Measurements from ENCODE around the gene LAMA1.
"Not testable (repeated sequence)": the region's sequence is repeated elsewhere in the genome, so short reads cannot be mapped to it uniquely, and the experiment has no call there.

LAMA1 gene

DNA sequence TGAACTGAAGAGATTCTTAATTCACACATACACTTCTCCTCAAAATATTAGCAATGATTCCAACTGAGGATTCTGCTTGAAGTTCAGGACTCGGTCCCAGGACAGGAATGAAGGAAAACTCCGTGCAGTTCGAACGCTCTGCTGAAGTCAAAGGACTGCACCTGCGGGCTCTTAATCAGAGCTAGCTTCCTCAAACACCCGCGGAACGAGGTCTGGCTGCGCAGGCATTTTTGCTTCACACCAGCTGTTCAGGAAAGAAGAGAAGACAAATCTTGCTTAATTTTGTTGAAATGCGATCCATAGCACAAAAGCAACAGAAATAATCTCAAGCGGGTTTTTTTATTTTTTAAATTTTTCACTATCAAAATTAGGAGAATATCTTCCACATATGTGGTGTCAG, 175.6 kb downstream of the LAMA1 start:
- no peak for DNase-seq

DNA sequence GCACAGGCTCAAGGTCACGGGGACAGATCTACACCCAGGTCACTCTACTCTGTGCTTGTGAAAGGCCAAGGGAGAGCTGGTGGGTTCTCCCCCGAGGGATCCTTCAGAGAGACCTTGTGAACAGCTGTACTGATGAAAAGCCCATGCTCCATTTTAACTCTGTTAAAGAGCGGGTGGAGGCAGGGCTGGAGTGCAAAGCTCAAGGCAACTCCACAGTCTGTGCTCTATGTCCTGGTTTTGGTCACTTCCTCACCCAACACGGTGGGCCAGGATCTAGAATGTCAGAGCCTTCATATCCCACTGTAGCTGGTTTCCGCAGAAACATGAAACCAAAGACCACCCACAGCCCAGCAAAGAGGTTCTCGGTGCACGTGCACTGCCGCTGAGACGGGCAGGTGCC, 177.1 kb downstream of the LAMA1 start:
- DNase-seq = no peak

DNA sequence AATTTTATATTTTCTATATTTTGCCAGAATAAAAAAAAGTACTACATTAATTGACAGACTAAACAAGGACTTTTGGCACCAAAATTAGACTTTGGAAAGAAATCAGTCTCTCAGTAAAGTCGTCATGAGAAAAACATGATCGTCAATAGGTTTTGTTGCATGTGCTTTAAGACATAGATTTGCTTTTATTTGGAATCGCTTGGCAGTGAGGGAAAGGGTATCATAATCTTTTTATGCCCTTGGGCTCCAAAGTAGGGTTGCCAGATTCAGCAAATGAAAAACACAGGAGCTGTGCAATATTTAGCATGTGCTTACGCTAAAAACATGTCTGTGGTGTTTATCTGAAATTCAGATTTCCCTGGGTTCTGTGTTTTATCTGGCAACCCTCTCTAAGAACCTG, 177.6 kb downstream of the LAMA1 start:
- DNase-seq = no peak

DNA sequence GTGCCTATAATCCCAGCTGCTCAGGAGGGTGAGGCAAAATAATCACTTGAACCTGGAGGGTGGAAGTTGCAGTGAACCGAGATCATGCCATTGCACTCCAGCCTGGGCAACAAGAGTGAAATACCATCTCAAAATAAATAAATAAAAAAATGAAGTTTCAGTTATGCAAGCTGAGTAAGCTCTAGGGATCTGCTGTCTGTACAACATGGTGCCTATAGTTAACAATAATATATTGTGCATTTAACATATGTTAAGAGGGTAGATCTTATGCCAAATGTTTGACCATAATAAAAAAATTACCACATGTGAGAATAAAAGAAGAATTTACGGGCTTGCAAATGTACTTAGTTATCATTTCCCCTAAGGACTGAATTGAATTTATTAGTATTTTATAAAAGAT, 179.2 kb downstream of the LAMA1 start:
- DNase-seq = not testable (repeated sequence)

DNA sequence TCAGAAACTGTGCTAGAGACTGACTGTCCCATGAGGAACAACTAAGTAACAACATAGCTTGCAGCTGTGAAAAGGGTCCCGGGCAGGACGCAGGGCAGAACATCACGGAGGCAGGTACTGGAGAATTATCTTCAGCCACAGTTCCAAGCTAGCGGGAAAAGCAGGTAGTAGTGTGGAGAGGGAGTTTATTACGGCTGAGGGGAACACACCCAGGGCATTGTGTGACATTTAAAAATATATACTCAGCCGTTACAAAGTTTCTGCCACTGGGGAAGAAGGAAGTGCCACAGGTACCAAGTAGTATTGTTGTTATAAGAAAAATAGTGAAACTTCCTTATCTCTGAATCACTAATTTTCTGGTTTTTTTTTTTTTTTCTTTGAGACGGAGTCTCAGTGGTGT, 179.6 kb downstream of the LAMA1 start:
- no peak for DNase-seq

DNA sequence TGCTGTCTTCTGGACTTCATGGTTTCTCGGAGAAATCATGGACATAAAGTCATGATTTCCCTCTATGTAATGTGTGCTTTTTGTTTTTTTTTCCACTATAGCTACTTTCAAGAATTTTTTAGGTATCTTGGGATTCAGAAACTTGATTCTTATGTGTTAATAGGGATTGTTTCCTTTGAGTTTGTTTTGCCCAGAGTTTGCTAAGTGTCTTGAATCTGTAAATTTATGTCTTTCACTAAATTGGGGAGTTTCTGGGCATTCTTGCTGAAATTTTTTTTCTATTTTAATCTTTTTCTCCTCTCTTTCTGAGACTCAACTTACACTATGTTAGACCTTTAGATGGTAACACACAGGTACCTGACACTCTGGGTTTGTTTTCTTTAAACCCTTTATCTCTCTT, 182.7 kb downstream of the LAMA1 start:
- no peak for DNase-seq

DNA sequence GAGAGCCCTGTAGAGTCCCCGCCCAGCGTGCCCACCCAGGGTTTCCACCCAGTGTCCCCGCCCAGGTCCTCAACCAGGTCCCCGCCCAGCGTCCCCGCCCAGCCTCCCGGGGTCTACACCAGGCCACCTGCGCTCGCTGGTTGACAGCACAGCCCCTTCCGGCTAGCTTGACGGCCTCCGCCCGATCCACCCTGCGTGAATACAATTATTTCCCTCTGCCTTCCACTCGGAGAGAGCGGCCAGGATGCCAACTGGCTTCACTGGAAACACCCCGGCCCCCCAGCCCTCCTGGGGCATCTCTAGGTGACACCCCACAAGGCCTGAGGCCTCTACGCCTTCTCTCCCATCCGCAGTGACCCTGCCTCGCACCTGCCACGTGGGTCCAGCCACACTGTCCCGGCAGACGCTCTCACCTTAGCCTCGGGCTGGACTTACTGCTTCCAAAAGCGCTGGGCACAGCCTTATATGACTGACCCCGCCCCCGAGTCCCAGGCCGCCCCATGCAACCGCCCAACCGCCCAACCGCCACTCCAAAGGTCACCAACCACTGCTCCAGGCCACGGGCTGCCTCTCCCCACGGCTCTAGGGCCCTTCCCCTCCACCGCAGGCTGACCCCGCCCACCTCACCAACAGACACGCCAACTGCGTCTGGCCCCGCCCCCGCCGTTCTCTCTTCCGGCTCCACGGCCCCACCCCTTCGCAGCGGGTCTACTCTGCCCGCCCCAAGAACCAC, 188.1 kb downstream of the LAMA1 start:
- no peak for DNase-seq

DNA sequence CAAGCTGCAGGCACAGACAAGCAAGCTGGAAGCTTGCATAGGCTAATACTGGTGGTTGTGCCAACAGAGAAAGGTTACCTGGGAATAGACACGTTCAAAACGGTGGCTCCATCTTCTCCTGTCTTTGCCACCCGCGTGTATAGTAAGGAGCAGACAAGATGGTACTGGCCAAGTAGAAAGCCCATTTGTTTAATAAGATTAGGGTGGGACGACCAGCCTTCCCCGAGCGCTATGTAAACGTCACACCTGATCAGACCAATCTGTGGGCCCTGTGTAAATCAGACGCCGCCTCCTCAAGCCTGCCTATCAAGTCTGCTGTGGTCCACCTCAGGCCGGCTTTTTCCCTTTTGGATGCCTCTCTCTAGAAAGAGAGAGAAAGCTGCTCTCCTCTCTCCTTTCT, 189.2 kb downstream of the LAMA1 start:
- no peak for DNase-seq

DNA sequence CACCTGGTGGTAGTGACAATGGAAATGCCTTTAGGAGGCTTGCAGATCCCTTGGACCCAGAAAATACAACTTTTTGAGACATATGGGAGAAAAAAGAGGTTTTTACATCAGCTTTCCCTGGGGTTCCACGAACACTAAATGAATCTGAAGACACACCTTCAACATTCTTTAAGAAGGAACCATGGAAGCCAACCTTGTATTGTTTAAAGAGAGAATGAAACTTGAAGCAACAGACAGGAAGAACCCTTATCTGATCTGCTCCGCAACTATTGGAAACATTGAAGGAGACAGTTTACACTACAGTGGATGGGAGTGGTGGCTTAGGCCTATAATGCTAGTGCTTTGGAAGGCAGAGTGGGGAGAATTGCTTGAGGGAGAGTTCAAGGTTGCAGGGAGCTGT, 190.4 kb downstream of the LAMA1 start:
- no peak for DNase-seq

DNA sequence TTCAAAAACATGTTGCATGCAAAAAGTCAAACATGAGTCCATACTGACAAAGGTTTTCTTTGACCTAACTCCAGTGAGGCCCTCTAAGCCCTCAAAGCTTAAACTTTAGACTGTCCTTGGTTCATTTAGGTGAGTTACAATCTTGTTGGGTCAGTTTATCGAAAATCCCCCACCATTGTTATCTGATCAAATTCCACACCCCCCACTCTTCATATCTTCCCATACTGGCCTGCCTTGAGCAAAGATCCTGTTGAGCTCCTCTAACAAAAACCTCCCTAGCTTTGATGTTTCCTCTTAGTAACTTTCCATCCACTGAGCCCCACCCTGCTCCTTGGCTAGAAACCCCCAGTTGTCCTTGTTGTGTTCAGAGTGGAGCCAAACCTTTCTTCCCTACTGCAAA, 194.4 kb downstream of the LAMA1 start:
- DNase-seq = no peak

DNA sequence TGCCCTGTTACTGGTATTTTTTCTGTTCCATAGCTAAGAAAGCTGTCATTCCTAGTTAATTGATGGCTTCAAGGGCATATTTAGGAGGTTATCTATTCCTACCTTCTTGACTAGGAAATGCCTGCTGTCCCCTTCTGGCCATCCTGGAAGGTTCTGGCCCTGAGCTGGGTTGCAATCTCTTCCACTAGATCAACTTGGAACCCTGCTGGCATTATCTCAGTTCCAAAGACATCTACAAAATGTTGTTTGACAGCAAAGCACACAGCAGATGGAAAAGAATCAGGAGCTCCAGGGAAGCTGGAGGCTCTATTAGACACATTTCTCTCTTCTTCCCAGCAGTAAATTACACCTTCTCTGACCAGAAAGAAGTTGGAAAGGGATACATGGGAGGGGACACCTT, 196.0 kb downstream of the LAMA1 start:
- DNase-seq = no peak

DNA sequence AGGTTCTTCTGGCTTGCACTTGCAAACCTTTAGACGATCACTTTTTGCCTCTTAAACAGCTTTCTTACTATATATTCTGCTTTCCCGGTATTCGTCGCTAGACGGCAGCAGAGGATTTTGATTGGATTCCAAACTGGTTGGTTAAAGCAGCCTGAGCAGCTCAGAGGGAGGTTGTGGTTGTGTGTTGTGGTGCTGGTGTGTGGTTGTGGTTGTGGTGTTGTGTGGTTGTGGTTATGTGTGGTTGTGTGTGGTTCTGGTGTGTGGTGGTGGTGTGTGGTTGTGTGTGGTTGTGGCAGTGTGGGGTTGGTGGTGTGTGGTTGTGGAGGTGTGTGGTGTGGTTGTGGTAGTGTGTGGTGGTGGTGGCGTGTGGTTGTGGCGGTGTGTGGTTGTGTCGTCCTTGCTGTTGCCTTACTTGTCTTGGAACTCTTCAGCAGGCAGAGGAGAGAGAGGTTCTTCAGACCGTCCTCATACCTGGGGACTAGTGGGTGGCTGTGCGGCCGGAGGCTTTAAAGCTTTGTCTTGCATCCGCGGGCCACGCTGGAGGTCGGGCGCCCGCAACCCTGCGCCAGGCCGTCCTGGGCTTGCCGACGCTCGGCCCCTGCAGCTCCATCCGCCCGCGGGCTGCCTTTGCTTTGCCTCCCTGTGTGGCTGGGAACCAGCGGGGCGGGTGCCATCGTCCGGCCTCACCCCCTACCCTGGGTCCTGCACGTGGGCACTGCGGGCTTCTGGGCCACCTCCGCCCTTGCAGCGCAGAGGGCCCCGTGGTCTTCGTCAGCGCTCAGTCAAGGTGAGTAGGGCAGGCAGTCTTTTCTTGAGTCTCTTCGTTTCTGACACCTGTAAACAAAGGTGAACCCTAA, 197.3 kb downstream of the LAMA1 start:
- DNase-seq = no peak

DNA sequence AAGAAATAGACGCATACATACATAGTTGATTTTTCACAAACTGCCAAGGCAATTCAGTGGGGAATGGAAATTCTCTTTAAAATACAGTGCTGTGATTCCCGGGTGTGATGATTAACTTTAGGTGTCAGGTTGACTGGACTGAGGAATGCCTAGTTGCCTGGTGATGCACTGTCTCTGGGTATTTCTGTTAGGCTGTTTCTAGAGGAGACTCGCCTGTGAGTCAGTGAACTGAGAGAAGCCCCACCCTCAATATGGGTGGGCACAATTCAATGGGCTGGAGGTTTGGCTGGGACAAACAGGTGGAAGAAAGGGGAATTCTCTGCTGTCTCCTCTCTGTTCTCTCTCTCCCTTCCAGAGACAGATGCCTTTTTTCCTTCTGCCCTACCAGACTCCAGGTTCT, 200.5 kb downstream of the LAMA1 start:
- no peak for DNase-seq

DNA sequence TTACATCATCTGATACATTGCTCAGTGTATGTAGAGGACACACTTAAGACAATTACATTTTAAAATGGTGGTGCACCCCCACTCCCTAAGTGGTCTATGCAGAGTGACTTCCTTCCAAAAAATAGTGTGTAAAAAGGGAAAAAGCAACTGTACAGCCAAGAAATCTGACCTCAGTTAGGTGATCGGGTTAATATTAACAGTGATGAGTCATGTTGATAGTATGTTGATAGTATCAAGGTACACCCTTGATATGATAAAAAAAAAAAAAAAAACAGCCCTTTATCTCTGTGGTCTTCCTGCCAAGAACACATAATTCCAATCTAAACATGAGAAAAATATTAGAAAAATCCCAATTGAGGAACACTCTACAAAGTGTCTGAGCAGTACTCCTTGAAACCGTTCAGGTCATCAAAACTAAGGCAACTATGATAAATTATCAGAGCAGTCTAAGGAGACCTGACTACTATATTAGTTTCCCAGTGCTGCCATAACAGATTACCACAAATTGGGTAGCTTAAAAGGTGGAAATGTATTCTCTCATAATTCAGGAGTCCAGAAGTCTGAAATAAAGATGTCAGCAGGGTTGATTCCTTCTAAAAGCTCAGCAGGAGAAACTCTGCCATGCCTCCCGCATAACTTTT, 216.2 kb downstream of the LAMA1 start:
- no peak for DNase-seq

DNA sequence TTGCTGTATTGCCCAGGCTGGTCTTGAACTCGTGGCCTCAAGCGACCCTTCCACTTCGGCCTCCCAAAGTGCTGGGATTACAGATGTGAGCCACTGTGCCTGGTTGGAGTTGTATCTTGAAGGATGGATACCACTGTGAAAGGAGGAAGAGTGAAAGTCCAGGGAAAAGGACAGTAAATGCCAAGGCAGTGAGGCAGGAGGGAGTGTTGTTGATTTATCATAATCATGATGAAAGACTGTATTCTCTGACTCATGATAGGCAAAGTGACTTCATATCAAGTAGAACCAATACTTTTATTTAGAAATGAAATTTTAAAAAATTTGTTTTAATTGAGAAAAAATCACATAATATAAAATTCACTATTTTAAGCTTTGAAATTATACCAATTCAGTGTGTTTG, 225.8 kb downstream of the LAMA1 start:
- no peak for DNase-seq
